ENCODE data around the gene RCAN3.
A peak's percentile ranks its signal among the peaks of the same experiment; 100 is the strongest.

Gene RCAN3

DNA sequence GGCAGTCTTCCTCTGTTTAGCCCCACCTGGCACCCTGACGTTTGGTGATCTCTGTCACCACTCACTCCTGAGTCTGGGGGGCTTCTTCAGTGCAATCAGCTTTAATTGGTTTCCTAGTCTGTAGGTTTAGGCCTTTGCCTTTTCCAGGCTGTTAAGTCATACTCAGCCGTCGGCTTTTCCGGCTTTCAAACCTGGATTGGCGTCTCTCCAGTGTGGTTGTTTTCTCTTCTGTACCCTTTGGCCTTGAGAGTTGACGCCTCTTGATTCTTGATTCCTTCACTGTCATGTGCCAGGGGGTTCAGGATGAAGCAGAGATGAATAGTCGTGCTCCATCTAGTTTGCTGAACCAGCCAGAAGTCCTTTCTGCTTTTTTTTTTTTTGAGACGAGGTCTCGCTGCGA, 78.1 kb downstream of the RCAN3 start:
- TF ChIP-seq, protein P1, sequence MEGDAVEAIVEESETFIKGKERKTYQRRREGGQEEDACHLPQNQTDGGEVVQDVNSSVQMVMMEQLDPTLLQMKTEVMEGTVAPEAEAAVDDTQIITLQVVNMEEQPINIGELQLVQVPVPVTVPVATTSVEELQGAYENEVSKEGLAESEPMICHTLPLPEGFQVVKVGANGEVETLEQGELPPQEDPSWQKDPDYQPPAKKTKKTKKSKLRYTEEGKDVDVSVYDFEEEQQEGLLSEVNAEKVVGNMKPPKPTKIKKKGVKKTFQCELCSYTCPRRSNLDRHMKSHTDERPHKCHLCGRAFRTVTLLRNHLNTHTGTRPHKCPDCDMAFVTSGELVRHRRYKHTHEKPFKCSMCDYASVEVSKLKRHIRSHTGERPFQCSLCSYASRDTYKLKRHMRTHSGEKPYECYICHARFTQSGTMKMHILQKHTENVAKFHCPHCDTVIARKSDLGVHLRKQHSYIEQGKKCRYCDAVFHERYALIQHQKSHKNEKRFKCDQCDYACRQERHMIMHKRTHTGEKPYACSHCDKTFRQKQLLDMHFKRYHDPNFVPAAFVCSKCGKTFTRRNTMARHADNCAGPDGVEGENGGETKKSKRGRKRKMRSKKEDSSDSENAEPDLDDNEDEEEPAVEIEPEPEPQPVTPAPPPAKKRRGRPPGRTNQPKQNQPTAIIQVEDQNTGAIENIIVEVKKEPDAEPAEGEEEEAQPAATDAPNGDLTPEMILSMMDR (conservative IDR thresholded peaks at IDR 0.05; ENCODE audit: low read length), result no peak
- H3K4me3 ChIP-seq (ENCODE audit: low read length), result no peak overlapping the region

DNA sequence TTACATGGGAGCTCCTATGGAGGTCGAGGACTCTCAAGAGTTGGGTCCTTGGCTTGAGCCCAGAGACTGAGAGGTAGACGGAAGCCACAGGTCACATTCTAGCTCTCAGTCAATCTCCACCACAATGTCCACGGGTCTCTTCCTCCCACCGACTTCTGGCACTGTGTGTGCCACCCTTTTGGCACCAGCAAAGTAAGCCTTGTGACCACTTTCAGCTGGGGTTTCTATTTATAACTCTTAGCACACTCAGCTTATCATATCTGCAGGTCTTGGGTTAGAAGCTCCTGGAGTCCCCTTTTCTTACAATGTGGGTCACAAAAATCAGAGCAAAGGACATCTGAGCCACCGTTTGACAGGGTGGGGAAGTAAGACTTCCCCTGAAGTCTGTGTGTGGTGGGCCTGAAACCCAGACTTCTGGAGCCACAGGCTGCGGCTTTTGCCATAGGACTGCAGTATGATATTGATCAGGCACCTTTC, 81.6 kb downstream of the RCAN3 start:
- H3K4me3 ChIP-seq (ENCODE audit: low read length), result no peak overlapping the region
- TF ChIP-seq, protein P1 (conservative IDR thresholded peaks at IDR 0.05; ENCODE audit: low read length), result no peak
- DNase-seq (ENCODE audit: low read depth), result no peak

More for the DNA sequence above, 78.1 kb downstream of the RCAN3 start:
- no peak for DNase-seq (ENCODE audit: low read depth)

- TF ChIP-seq, protein P1 (conservative IDR thresholded peaks at IDR 0.05; ENCODE audit: low read length), result no peak
- H3K4me3 ChIP-seq (ENCODE audit: low read length), result no peak overlapping the region
- DNase-seq (ENCODE audit: low read depth), result no peak
These were observed 83.5 kb downstream of the RCAN3 start for GRCh38 chr1:24586119-24586518.

- DNase-seq (ENCODE audit: low read depth), result peak; percentile 54
- H3K4me3 ChIP-seq (ENCODE audit: low read length), result no peak overlapping the region
- TF ChIP-seq, protein P1 (conservative IDR thresholded peaks at IDR 0.05; ENCODE audit: low read length), result peak; percentile 77
These were observed 84.6 kb downstream of the RCAN3 start for GRCh38 chr1:24586970-24587820.

GRCh38 chr1:24588573-24588972, 85.9 kb downstream of the RCAN3 start:
- TF ChIP-seq, protein P1 (conservative IDR thresholded peaks at IDR 0.05; ENCODE audit: low read length), result no peak

GRCh38 chr1:24589200-24589599, 86.6 kb downstream of the RCAN3 start:
- DNase-seq (ENCODE audit: low read depth), result no peak
- no peak overlapping the region for H3K4me3 ChIP-seq (ENCODE audit: low read length)
- TF ChIP-seq, protein P1 (conservative IDR thresholded peaks at IDR 0.05; ENCODE audit: low read length), result no peak

More at GRCh38 chr1:24588573-24588972, 85.9 kb downstream of the RCAN3 start:
- no peak overlapping the region for H3K4me3 ChIP-seq (ENCODE audit: low read length)
- DNase-seq (ENCODE audit: low read depth), result no peak

Data from AG10803 (cell line).